Measurements from ENCODE around the gene WSB2. TPM values are rescaled to one million over a fixed set of nuclear protein-coding genes. Genes with fewer than 3 reads are reported as not detected.

WSB2 gene
- total and polyA plus RNA-seq, 4 donors = 20.4 to 41.7 (median 28.3) TPM

GRCh38 chr12:118017926-118018325 lies 43.1 kb downstream of the WSB2 start:
- no peaks in the 10 kb centered on the region for H3K27me3 ChIP-seq (ENCODE audit: control insufficient read depth in 4 of 4, insufficient read depth in 4 of 4, low read length in 3 of 4)
- no peak overlapping the region for H3K4me3 ChIP-seq (ENCODE audit: low read depth in 1 of 3, low read length in 3 of 3)
- H3K27ac ChIP-seq (ENCODE audit: low read depth in 1 of 2, low read length in 2 of 2) = no peak overlapping the region
- H3K9me3 ChIP-seq (ENCODE audit: control insufficient read depth in 4 of 4, low read length in 3 of 4) = no peaks in the 10 kb centered on the region
- peaks cover 4 to 25% (median 15%) of the 10 kb centered on the region in 4 donors for H3K36me3 ChIP-seq (ENCODE audit: control insufficient read depth in 4 of 4, insufficient read depth in 3 of 4, low read depth in 1 of 4, low read length in 3 of 4)
- DNase-seq (ENCODE audit: low spot score) = no peak
- no peak overlapping the region for H3K9ac ChIP-seq (ENCODE audit: low read depth in 1 of 2, low read length in 2 of 2)
- TF ChIP-seq RAD21 (IDR thresholded peaks at IDR 0.05) = no peak
- peaks cover 6 to 21% (median 14%) of the 10 kb centered on the region in 4 donors for H3K4me1 ChIP-seq (ENCODE audit: control insufficient read depth in 4 of 4, insufficient read depth in 4 of 4, low read length in 3 of 4)

GRCh38 chr12:118016424-118017264 lies 44.3 kb downstream of the WSB2 start, which contains the start of gene RFC5:
Gene RFC5 (plus strand): TSS chr12:118016703. CDS start chr12:118016828, 125 bp downstream.
- DNase-seq (ENCODE audit: low spot score) = peak; percentile 99
- Histone ChIP-seq H3K36me3 (ENCODE audit: control insufficient read depth in 4 of 4, insufficient read depth in 3 of 4, low read depth in 1 of 4, low read length in 3 of 4) (peaks cover 4 to 22% (median 13%) of the 10 kb centered on the region in 4 donors), H3K4me1 (ENCODE audit: control insufficient read depth in 4 of 4, insufficient read depth in 4 of 4, low read length in 3 of 4) (peaks cover 6 to 21% (median 14%) of the 10 kb centered on the region in 4 donors), H3K9me3 (ENCODE audit: control insufficient read depth in 4 of 4, low read length in 3 of 4) (no peaks in the 10 kb centered on the region), H3K27me3 (ENCODE audit: control insufficient read depth in 4 of 4, insufficient read depth in 4 of 4, low read length in 3 of 4) (no peaks in the 10 kb centered on the region), H3K27ac (ENCODE audit: low read depth in 1 of 2, low read length in 2 of 2) (peak within 1 kb of the TSS; percentile 67 to 72), H3K4me3 (ENCODE audit: low read depth in 1 of 3, low read length in 3 of 3) (peak within 1 kb of the TSS; percentile 84 to 94 (median 91)), H3K9ac (ENCODE audit: low read depth in 1 of 2, low read length in 2 of 2) (peak within 1 kb of the TSS; percentile 49 to 61)
- TF ChIP-seq GABPA (IDR thresholded peaks at IDR 0.05 in 1 of 2, conservative IDR thresholded peaks at IDR 0.05 in 1 of 2) (peak in 1 of 2 donors; percentile 86), HNF4A (conservative IDR thresholded peaks at IDR 0.05) (no peak), ZBTB33 (IDR thresholded peaks at IDR 0.05) (peak; percentile 100), RAD21 (IDR thresholded peaks at IDR 0.05) (peak in 1 of 2 donors; percentile 17), RXRA (IDR thresholded peaks at IDR 0.05) (peak in 1 of 2 donors; percentile 14), REST (IDR thresholded peaks at IDR 0.05) (peak; percentile 54), ATF3 (IDR thresholded peaks at IDR 0.05) (no peak), EGR1 (IDR thresholded peaks at IDR 0.05; ENCODE audit: low read depth in 2 of 2) (peak in 1 of 2 donors; percentile 9), NR2F2 (IDR thresholded peaks at IDR 0.05) (peak; percentile 71)
- WGBS = under 1% methylated on average over 61 of the region's 61 CpGs

Data from liver (tissue), 9 donors.